Esophagus muscularis mucosa (tissue), 4 donors: ENCODE data around the gene SNRPF. TPM values are rescaled to one million over a fixed set of nuclear protein-coding genes. Genes with fewer than 3 reads are reported as not detected.
"Not testable (repeated sequence)": the region's sequence is repeated elsewhere in the genome, so short reads cannot be mapped to it uniquely, and the experiment has no call there.

Source experiments
- DNase-seq: peaks from one replicate; pipeline ENCODE4 v3.0.0-alpha.2; 2017; ENCODE audit errors: extremely low spot score
- H3K27ac ChIP-seq, 4 donors: fragments of 200-600 bp; sonication (generic); replicated peaks in 1 of 4; 1 replicate in 3 of 4; 2 replicates in 1 of 4; pipeline ENCODE4 v1.5.1; 2016 to 2019; ENCODE audit warnings: mild to moderate bottlenecking in 1 of 4
- H3K27me3 ChIP-seq, 4 donors: fragments of 200-600 bp; sonication (generic); one replicate each; pipeline versions ENCODE4 v1.5.1 to v1.6.0; 2016 to 2019
- H3K36me3 ChIP-seq, 4 donors: fragments of 200-600 bp; sonication (generic); one replicate each; pipeline ENCODE4 v1.5.1; 2016 to 2019
- H3K4me1 ChIP-seq, 4 donors: fragments of 200-600 bp; sonication (generic); one replicate each; pipeline ENCODE4 v1.5.1; 2016 to 2019
- H3K4me3 ChIP-seq, 4 donors: fragments of 200-600 bp; sonication (generic); 1 replicate in 2 of 4; 2 replicates in 2 of 4; pipeline ENCODE4 v1.5.1; 2016 to 2019; ENCODE audit warnings: mild to moderate bottlenecking in 4 of 4, moderate library complexity in 1 of 4
- H3K9me3 ChIP-seq, 4 donors: fragments of 200-600 bp; sonication (generic); 1 replicate in 3 of 4; 2 replicates in 1 of 4; pipeline ENCODE4 v1.5.1; 2016 to 2019
- EP300 ChIP-seq: sonication (generic); formaldehyde crosslinking; IDR thresholded peaks from one replicate; pipeline ENCODE4 v1.6.1; 2017; ENCODE audit warnings: antibody characterized with exemption
- POLR2A ChIP-seq: fragments of 450-650 bp; IDR thresholded peaks from one replicate; pipeline ENCODE4 v1.6.1; 2017; ENCODE audit warnings: antibody characterized with exemption, moderate library complexity, mild to moderate bottlenecking, low read depth
- POLR2AphosphoS5 ChIP-seq, 2 donors: sonication (generic); formaldehyde crosslinking; IDR thresholded peaks; one replicate each; pipeline ENCODE4 v1.6.1; 2017; ENCODE audit warnings: antibody characterized with exemption in 2 of 2
- WGBS: methylation state at CpG from one replicate; pipeline ENCODE4 v1.1.5; 2018; 5-methylcytosine and 5-hydroxymethylcytosine counted together
- intact Hi-C: fragments of 100-400 bp; cut with DNase I; formaldehyde crosslinking; loops from one replicate; pipeline ENCODE4 v1.15.1; 2023
- total RNA-seq, 4 donors: library from RNA; depleted of rRNA; stranded (reverse); fragments of >200 nt; gene quantifications; one replicate each; pipeline versions ENCODE4 v1.1.0 to v1.2.1, GENCODE V29; 2016
- TF ChIP-seq, protein P1 (sequence below), 3 experiments: fragments of 200-600 bp in 2 of 3; fragments of 450-650 bp in 1 of 3; sonication (generic) in 2 of 3; IDR thresholded peaks; one replicate each; pipeline ENCODE4 v1.5.1; 2017 to 2019; ENCODE audit warnings: antibody characterized with exemption in 3 of 3, mild to moderate bottlenecking in 2 of 3, moderate library complexity in 1 of 3

SNRPF gene
- 1 to 10 TPM; 5.6 to 9.6 (median 6.4) TPM for total RNA-seq

DNA sequence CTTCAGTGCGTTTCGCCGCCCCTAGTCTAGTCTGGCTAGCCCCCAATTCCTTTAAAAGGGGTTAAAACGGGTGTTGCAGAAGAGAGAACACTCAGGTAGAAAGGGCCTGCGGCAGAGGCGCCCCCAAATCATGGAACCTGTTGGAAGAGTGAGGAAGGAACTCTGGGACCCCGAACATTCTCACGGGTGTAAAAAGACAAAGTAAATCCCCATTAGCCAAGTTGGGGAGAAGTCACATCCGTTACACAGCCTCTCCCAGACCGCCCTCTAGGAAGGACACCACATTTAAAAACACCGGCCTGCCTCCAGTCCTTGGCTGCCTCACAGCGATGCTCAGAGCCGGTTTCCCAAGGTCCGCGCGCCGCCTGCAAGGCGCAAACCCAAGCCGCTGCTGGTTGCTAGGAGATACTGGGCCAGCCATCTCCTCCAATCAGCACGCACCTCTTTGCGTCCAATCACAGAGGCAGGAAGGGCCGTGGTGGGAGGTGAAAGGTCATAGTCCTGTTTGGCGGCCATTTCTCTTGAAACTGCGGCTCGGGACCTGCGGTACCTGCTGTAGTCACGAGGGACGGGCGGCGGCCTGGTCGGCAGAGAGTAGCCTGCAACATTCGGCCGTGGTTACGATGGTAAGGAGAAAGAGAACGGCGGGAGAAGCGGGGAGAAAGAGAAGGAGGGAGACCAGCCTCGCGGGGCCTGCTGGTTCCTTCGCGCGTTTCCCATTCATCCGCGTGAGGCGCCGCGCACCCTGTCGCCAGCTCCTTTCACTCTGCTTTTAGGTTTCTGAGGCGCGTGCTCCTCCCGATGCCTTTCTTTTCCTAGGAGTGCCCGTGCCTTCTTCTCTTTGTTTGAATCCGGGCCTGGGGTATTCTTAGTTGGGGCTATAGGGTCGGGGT is at the start of gene SNRPF:
Gene SNRPF, plus strand, starts transcription at position 502 of the 893 bp plus-strand sequence. Its CDS starts 122 bp downstream, at position 624.
- intact Hi-C loops = no loop called here
- TF ChIP-seq POLR2AphosphoS5 (IDR thresholded peaks at IDR 0.05) (peak; percentile 68 to 85), EP300 (no peak), POLR2A (no peak)
- TF ChIP-seq, protein P1, sequence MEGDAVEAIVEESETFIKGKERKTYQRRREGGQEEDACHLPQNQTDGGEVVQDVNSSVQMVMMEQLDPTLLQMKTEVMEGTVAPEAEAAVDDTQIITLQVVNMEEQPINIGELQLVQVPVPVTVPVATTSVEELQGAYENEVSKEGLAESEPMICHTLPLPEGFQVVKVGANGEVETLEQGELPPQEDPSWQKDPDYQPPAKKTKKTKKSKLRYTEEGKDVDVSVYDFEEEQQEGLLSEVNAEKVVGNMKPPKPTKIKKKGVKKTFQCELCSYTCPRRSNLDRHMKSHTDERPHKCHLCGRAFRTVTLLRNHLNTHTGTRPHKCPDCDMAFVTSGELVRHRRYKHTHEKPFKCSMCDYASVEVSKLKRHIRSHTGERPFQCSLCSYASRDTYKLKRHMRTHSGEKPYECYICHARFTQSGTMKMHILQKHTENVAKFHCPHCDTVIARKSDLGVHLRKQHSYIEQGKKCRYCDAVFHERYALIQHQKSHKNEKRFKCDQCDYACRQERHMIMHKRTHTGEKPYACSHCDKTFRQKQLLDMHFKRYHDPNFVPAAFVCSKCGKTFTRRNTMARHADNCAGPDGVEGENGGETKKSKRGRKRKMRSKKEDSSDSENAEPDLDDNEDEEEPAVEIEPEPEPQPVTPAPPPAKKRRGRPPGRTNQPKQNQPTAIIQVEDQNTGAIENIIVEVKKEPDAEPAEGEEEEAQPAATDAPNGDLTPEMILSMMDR (IDR thresholded peaks at IDR 0.05) = peak in 2 of 3 experiments; percentile 22 to 31
- peak; percentile 99 for DNase-seq
- under 1% methylated on average over 34 of the region's 54 CpGs for WGBS
- Histone ChIP-seq H3K4me1 (peaks cover 17 to 28% (median 24%) of the 10 kb centered on the region in 4 donors), H3K27me3 (no peaks in the 10 kb centered on the region), H3K36me3 (peaks cover 11 to 27% (median 18%) of the 10 kb centered on the region in 4 donors), H3K27ac (peak within 1 kb of the TSS; percentile 64 to 88 (median 77)), H3K9me3 (no peaks in the 10 kb centered on the region), H3K4me3 (peak within 1 kb of the TSS; percentile 66 to 85 (median 84))

DNA sequence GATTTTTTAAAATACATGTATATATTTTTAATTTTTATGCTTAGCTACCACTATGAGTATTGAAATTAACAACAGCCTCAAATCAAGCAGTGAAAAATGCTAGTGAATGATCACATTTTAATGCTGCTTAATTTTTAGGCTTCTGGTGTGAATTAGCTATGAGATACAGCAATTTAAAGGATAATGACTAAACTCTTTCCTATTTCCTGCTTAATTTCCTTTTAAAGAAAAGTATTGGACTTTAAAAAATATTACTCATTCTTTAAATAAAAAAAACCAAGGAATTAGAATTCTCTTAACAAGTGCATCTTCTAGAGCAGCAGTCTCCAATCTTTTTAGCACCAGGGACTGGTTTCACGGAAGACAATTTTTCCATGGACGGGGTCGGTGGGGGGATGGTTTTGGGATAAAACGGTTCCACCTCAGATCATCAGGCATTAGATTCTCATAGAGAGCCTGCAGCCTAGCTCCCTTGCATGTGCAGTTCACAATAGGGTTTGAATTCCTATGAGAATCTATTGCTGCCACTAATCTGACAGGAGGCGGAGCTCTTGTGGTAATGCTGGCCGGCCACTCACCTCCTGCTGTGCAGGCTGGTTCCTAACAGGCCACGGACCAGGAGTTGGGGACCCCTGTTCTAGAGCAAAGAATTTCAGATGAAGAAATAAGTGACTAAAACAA is 49.6 kb upstream of the SNRPF start:
- intact Hi-C loops = no loop called here
- Histone ChIP-seq H3K36me3 (no peaks in the 10 kb centered on the region), H3K4me1 (peaks cover 0 to 15% (median 10%) of the 10 kb centered on the region in 4 donors), H3K27ac (no peak overlapping the region), H3K4me3 (no peak overlapping the region), H3K27me3 (no peaks in the 10 kb centered on the region), H3K9me3 (no peaks in the 10 kb centered on the region)
- 89% methylated on average over 7 of the region's 7 CpGs for WGBS
- no peak for DNase-seq
- TF ChIP-seq, protein P1 (IDR thresholded peaks at IDR 0.05) = no peak
- TF ChIP-seq EP300 = no peak
- no peak for TF ChIP-seq POLR2AphosphoS5 (IDR thresholded peaks at IDR 0.05)
- no peak for TF ChIP-seq POLR2A

DNA sequence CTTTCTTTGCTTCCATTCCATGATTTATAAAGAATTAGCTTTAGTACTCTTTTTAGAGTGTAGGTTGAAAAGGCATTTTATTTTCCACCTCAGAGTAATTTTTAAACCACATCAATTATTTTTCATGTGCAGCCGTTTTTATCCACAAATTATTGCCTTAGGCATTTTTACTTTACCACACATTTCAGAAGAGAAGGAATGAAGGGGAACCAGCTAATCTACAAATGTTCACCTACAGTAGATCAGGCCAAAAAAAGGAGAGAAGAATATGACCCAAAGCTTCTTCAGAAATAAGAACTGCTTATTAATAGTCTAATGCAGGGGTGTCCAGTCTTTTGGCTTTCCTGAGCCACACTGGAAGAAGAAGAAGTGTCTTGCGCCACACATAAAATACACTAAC is 48.3 kb upstream of the SNRPF start:
- H3K9me3 ChIP-seq = no peaks in the 10 kb centered on the region
- no peak for DNase-seq
- H3K4me3 ChIP-seq = no peak overlapping the region
- intact Hi-C loops = no loop called here
- H3K4me1 ChIP-seq = peaks cover 0 to 15% (median 10%) of the 10 kb centered on the region in 4 donors
- H3K36me3 ChIP-seq = no peaks in the 10 kb centered on the region
- TF ChIP-seq POLR2AphosphoS5 (IDR thresholded peaks at IDR 0.05) (no peak), EP300 (no peak), POLR2A (no peak)
- TF ChIP-seq, protein P1 (IDR thresholded peaks at IDR 0.05) = no peak
- H3K27me3 ChIP-seq = no peaks in the 10 kb centered on the region
- no peak overlapping the region for H3K27ac ChIP-seq
- WGBS = 48% methylated on average over 2 of the region's 2 CpGs

DNA sequence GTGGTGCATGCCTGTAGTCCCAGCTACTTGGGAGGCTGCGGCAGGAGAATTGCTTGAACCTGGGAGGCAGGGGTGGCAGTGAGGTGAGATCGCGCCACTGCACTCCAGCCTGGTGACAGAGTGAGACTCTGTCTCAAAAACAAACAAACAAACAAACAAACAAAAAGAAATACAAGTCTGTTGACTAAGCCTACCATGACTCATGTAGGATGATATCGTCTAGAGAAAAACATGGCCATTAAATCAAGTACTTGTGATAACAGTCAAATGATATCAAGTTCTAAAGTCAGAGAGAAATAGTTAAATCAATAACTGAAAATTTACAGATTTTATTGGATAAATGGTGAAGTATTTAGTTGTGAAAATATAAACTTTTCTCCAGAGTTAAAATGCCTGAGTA is 46.6 kb upstream of the SNRPF start:
- H3K4me3 ChIP-seq, H3K4me1 ChIP-seq, H3K36me3 ChIP-seq, intact Hi-C loops, H3K27ac ChIP-seq, DNase-seq, H3K9me3 ChIP-seq, H3K27me3 ChIP-seq: not testable (repeated sequence)
- WGBS = 92% methylated on average over 4 of the region's 4 CpGs

DNA sequence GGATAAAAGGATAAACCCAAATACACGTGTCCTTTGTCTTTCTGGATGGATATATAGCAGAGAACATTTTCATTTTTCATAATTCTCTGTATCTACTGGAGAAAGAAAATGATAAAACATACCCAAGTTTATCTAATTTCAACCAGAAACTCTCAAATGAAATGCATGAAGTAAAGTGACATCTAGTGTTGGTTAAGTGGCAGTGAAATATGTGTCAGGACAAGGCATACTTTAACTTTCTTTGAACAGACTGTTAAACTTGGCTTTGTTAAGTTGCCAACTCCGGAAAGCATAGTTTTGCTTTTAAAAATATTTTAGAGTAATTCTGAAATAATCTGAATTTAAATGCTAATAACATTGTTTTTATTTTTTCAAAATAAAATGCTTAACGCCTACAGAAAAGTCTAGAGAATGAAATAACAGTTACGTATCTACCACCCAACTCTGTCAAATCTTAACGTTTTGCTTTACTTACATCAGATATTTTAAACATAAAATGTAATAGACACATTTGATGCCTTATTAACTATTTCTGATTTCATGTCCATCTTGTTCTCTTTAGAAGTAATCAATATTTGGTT is 43.0 kb upstream of the SNRPF start:
- no peak for TF ChIP-seq POLR2A
- TF ChIP-seq, protein P1 (IDR thresholded peaks at IDR 0.05) = peak; percentile 76 to 84 (median 80)
- peaks cover 0 to 4% (median 2%) of the 10 kb centered on the region in 4 donors for H3K4me1 ChIP-seq
- intact Hi-C loops = loop anchor here (2.0 kb wide), 2 partner anchors 193 to 233 kb away; no protein-coding TSS in a partner anchor
- DNase-seq = no peak
- H3K27ac ChIP-seq = no peak overlapping the region
- no peaks in the 10 kb centered on the region for H3K9me3 ChIP-seq
- no peaks in the 10 kb centered on the region for H3K27me3 ChIP-seq
- no peaks in the 10 kb centered on the region for H3K36me3 ChIP-seq
- WGBS = 41% methylated on average over 5 of the region's 5 CpGs
- no peak overlapping the region for H3K4me3 ChIP-seq
